Activated B cell treated with CpG ODN at 0.5 μM for 24 hours (primary cell): ENCODE measurements around the gene EWSR1. TPM values are rescaled to one million over a fixed set of nuclear protein-coding genes. Genes with fewer than 3 reads are reported as not detected.
A peak's percentile ranks its signal among the peaks of the same experiment; 100 is the strongest.

Experiments
- ATAC-seq: fragments of 200-7000 bp; cut with Tn5 transposase; one replicate; pipeline ENCODE4 v1.10.0; 2021; ENCODE audit warnings: low read depth, mild to moderate bottlenecking, moderate library complexity
- CTCF ChIA-PET: fragments of 350-600 bp; sonication (Branson Sonifier 250); formaldehyde crosslinking; loops from one replicate; lab custom pipeline; 2021; ENCODE audit warnings: antibody characterized with exemption; lab: Charles Lee
- POLR2A ChIA-PET: fragments of 350-600 bp; sonication (Branson Sonifier 250); formaldehyde crosslinking; loops from one replicate; lab custom pipeline; 2021; ENCODE audit warnings: antibody characterized with exemption; lab: Charles Lee
- DNase-seq: peaks from one replicate; pipeline ENCODE4 v3.0.0; 2022
- H3K27ac Mint-ChIP-seq: one replicate; pipeline ENCODE4 v1.8.0; 2020; ENCODE audit warnings: mixed read lengths
- H3K27me3 Mint-ChIP-seq: one replicate; pipeline ENCODE4 v1.8.0; 2021; ENCODE audit warnings: mixed read lengths
- H3K36me3 Mint-ChIP-seq: one replicate; pipeline ENCODE4 v1.8.0; 2021; ENCODE audit warnings: low read depth, mixed read lengths
- H3K4me1 Mint-ChIP-seq: one replicate; pipeline ENCODE4 v1.8.0; 2021; ENCODE audit warnings: mixed read lengths
- H3K4me3 Mint-ChIP-seq: one replicate; pipeline ENCODE4 v1.8.0; 2020; ENCODE audit warnings: mild to moderate bottlenecking, mixed read lengths
- H3K9me3 Mint-ChIP-seq: one replicate; pipeline ENCODE4 v1.8.0; 2020; ENCODE audit warnings: mixed read lengths
- intact Hi-C: fragments of 100-400 bp; cut with micrococcal nuclease; formaldehyde crosslinking; loops from one replicate; pipeline ENCODE4 v1.15.1; 2024
- total RNA-seq: library from RNA; stranded (reverse); gene quantifications from 2 replicates; pipeline ENCODE4 v1.2.3, GENCODE V29; 2022
- TF ChIP-seq, protein P1 (sequence below): fragments of 200-600 bp; IDR thresholded peaks from one replicate; pipeline ENCODE4 v1.8.0; 2022; ENCODE audit warnings: antibody characterized with exemption, mild to moderate bottlenecking

EWSR1 gene
- total RNA-seq, 1 donor from 2014 or later: 382 TPM

DNA sequence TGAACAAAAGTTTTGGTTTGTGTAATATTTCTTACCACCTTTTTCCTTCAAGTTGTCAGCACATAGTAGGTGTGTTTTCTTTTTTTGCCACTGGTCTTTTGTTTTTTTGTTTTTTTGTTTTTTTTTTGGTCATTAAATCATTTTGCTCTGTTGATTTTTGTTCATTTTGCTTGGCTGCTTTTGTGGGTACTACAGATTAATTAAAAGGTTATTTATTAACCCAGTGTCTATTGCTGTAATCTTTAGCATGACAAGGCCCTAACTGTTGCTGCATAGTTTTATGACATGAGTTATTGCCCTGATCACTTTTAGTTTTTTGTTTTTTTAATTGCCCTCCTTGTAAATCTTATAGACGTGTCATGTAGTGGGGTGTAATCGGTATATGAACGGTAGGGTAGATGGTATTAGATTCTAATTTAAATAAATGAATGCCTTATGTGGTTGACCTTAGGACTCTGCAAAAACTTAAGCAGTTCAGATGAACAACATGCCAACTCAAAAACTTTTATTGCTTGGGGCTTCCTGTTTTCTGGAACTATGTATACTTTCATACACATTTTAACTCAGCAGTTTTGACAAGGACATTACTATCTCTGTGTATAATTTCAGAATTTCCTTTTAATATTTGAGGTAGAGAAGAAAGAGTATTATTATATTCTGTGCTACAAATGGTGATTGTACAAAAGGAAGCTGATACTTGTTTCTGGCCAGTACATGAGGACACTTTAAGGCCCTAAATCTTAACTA, 7.9 kb downstream of the EWSR1 start:
- TF ChIP-seq, protein P1, sequence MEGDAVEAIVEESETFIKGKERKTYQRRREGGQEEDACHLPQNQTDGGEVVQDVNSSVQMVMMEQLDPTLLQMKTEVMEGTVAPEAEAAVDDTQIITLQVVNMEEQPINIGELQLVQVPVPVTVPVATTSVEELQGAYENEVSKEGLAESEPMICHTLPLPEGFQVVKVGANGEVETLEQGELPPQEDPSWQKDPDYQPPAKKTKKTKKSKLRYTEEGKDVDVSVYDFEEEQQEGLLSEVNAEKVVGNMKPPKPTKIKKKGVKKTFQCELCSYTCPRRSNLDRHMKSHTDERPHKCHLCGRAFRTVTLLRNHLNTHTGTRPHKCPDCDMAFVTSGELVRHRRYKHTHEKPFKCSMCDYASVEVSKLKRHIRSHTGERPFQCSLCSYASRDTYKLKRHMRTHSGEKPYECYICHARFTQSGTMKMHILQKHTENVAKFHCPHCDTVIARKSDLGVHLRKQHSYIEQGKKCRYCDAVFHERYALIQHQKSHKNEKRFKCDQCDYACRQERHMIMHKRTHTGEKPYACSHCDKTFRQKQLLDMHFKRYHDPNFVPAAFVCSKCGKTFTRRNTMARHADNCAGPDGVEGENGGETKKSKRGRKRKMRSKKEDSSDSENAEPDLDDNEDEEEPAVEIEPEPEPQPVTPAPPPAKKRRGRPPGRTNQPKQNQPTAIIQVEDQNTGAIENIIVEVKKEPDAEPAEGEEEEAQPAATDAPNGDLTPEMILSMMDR: no peak
- no peak overlapping the region for H3K27ac Mint-ChIP-seq
- peaks cover 93% of the 10 kb centered on the region for H3K36me3 Mint-ChIP-seq
- H3K4me1 Mint-ChIP-seq: peaks cover 54% of the 10 kb centered on the region
- POLR2A ChIA-PET: no interaction called here
- ATAC-seq (no peak), DNase-seq (no peak)
- CTCF ChIA-PET: no interaction called here
- H3K27me3 Mint-ChIP-seq: no peaks in the 10 kb centered on the region
- H3K4me3 Mint-ChIP-seq: no peak overlapping the region
- H3K9me3 Mint-ChIP-seq: no peaks in the 10 kb centered on the region
- intact Hi-C loops: no loop called here

DNA sequence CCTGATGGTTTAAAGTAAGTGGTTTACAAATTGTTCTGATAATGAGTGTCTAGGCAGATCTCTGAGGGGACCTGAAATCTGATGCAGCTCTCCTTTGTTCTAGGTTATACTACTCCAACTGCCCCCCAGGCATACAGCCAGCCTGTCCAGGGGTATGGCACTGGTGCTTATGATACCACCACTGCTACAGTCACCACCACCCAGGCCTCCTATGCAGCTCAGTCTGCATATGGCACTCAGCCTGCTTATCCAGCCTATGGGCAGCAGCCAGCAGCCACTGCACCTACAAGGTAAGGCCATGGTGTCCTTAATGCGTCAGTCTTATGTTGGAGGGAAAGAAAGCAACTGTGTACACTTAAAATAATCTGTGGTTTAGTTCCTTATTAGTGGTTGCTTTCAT, 9.9 kb downstream of the EWSR1 start:
- Mint-ChIP-seq H3K27me3 (no peaks in the 10 kb centered on the region), H3K4me1 (peaks cover 34% of the 10 kb centered on the region), H3K27ac (no peak overlapping the region), H3K4me3 (no peak overlapping the region), H3K9me3 (no peaks in the 10 kb centered on the region), H3K36me3 (peaks cover 94% of the 10 kb centered on the region)
- ChIA-PET CTCF (no interaction called here), POLR2A (interaction anchor here (0.5 to 0.7 kb wide), 2 partner anchors 57 to 218 kb away, joined by 3 read pairs; no protein-coding TSS in a partner anchor)
- DNase-seq (no peak), ATAC-seq (no peak)
- intact Hi-C loops: no loop called here
- TF ChIP-seq, protein P1: no peak

DNA sequence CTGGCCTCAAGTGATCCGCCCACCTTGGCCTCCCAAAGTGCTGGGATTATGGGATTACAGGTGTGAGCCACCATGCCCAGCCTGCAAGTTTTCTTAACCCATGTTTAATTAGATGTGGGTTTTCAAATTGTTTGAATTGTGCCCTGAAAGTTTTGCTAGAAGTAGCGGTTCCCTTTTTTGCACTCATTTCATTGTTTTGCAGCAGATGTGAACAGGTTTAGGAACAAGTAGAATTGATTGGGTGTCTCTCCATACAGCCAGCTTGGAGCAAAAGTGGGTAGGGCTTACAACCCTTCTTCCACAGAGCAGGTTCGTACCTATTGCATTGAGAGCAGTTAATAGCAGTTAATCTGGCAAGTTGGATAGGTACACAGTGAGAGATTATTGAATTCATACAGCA, 16.1 kb downstream of the EWSR1 start:
- no peaks in the 10 kb centered on the region for H3K9me3 Mint-ChIP-seq
- ChIA-PET CTCF (interaction anchor here (1.2 kb wide), 1 partner anchor 39 kb away, joined by 3 read pairs; no protein-coding TSS in a partner anchor), POLR2A (interaction anchor here (0.7 kb wide), 2 partner anchors 43 to 1042 kb away, joined by 3 to 7 read pairs; no protein-coding TSS in a partner anchor)
- no peaks in the 10 kb centered on the region for H3K4me1 Mint-ChIP-seq
- DNase-seq (no peak), ATAC-seq (no peak)
- no peaks in the 10 kb centered on the region for H3K27me3 Mint-ChIP-seq
- H3K36me3 Mint-ChIP-seq: peaks cover 96% of the 10 kb centered on the region
- no peak overlapping the region for H3K4me3 Mint-ChIP-seq
- intact Hi-C loops: no loop called here
- no peak overlapping the region for H3K27ac Mint-ChIP-seq
- TF ChIP-seq, protein P1: no peak

DNA sequence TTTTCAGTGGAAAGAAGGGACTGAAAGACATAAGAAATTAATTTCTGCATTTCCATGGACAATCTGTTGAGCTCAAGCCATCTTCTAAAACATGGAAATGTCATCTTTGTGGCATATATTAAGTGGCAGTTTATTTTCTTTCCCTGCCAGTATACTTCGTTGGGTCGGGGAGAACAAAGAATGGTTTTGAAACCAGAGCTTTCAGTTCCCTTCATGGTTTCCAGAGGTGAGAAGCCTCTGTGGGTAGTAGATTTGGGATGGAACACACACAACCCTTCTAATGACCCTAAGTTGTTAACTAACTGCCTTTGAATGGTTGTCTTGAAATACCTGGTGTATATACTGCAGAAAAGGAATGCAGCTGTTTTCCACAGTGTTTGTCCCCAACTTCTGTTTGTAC, 20.8 kb downstream of the EWSR1 start:
- H3K4me1 Mint-ChIP-seq: no peaks in the 10 kb centered on the region
- TF ChIP-seq, protein P1: no peak
- ATAC-seq (no peak), DNase-seq (no peak)
- no peaks in the 10 kb centered on the region for H3K27me3 Mint-ChIP-seq
- H3K9me3 Mint-ChIP-seq: no peaks in the 10 kb centered on the region
- peaks cover 94% of the 10 kb centered on the region for H3K36me3 Mint-ChIP-seq
- intact Hi-C loops: loop anchor here (2.0 kb wide), 1 partner anchor 18 kb away; no protein-coding TSS in a partner anchor
- no peak overlapping the region for H3K4me3 Mint-ChIP-seq
- CTCF ChIA-PET: no interaction called here
- H3K27ac Mint-ChIP-seq: peak overlapping the region; percentile 30
- POLR2A ChIA-PET: interaction anchor here (0.6 kb wide), 1 partner anchor 241 kb away, joined by 3 read pairs; no protein-coding TSS in a partner anchor

DNA sequence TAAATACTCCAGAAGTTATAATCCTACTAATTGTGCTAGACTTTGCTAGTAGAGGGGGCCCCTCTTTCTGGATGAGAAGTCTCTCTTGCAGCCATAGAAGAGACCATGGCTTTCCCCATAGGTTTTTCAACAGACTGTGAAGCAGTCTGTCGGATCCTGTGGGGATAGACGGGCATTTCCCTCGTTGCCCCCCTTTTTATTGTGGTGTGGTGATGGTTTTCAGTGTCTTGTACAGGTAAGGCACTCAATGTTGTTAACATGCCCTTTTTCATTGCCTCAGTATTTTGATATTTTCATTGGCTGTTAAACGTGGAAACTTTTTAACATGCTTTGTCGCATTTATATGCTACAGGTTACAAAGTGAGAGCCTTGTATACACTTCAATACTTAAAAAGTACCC, 22.0 kb downstream of the EWSR1 start:
- intact Hi-C loops: no loop called here
- CTCF ChIA-PET: no interaction called here
- TF ChIP-seq, protein P1: no peak

More for the DNA sequence above, 22.0 kb downstream of the EWSR1 start:
- Mint-ChIP-seq H3K9me3 (no peaks in the 10 kb centered on the region), H3K4me1 (no peaks in the 10 kb centered on the region), H3K4me3 (no peak overlapping the region), H3K27me3 (no peaks in the 10 kb centered on the region), H3K36me3 (peaks cover 94% of the 10 kb centered on the region), H3K27ac (no peak overlapping the region)
- no peak for ATAC-seq
- no peak for DNase-seq
- POLR2A ChIA-PET: no interaction called here
